ENCODE results near the gene C20orf204. TPM values are rescaled to one million over a fixed set of nuclear protein-coding genes. Genes with fewer than 3 reads are reported as not detected.

The C20orf204 gene
- total and polyA plus RNA-seq, 2 of the 8 experiments (the other 6 are each of a cell fraction or from before 2014, with no cell fraction given): 0.39 to 0.52 TPM

- TF ChIP-seq CBX5 (IDR thresholded peaks at IDR 0.05; ENCODE audit: low read depth, low read length): no peak
- TF ChIP-seq PHF8 (conservative IDR thresholded peaks at IDR 0.05; ENCODE audit: low read depth, low read length): no peak
- no peak for TF ChIP-seq CTBP2 (IDR thresholded peaks at IDR 0.05; ENCODE audit: borderline replicate concordance, insufficient read depth, insufficient read length, low read length)
Observed at GRCh38 chr20:64075556-64075955, 39.6 kb downstream of the C20orf204 start (continued).
